22Rv1 (cell line): Measurements from ENCODE around the gene TPCN2.

Experiments
- H3K27ac ChIP-seq: fragments of 450-650 bp; 2 replicates; pipeline ENCODE4 v1.5.1; 2017
- ZFX ChIP-seq: fragments of 450-650 bp; IDR thresholded peaks from 2 replicates; pipeline ENCODE4 v1.6.1; 2017; ENCODE audit warnings: antibody characterized with exemption, borderline replicate concordance
- TF ChIP-seq, protein P1 (sequence below): fragments of 450-650 bp; IDR thresholded peaks from 2 replicates; pipeline ENCODE4 v1.5.1; 2017; ENCODE audit warnings: mild to moderate bottlenecking

The TPCN2 gene

DNA sequence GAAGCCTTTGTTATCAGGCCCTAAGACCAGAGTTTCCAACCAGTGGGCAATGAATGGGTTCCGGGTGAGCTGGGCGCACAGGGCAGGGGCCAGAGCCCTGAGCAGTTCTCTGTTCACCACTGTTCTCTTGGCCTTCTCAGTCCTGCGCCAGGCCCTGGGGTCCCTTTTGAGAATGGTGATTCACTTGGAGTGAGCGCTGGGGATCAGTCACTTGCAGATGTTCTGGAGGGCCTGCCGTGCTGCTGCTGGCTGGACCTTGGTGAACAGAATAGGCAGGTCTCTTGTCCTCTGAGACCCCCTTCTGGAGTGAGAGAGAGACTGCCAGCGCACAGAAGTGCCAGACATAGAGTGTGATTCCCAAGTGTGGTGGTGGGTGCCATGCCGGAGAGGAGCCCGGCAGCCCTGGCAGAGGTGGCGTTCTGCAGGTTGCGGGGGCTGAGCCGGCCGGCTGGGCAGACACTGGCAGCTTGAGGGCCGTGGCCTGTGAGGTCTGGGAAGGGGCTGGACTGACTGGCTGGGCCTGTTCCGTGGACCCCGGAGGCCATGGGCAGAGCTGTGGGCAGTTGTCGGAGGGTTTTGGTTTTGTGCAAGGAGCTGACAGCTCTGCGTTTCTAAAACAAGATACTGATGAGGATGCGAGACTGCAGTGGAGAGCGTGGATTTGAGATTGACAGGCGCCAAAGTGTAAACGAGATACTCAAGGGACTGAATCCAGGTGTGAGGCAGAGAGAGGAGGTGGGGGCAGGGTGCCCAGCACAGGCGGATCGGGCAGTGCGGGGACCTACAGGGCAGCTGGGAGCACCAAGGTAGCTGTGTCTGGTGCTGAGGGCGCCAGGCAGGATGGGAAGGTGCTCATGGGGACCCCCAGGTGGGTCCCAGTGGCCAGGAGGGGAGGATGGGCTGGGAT lies 12.3 kb downstream of the TPCN2 start:
- TF ChIP-seq, protein P1, sequence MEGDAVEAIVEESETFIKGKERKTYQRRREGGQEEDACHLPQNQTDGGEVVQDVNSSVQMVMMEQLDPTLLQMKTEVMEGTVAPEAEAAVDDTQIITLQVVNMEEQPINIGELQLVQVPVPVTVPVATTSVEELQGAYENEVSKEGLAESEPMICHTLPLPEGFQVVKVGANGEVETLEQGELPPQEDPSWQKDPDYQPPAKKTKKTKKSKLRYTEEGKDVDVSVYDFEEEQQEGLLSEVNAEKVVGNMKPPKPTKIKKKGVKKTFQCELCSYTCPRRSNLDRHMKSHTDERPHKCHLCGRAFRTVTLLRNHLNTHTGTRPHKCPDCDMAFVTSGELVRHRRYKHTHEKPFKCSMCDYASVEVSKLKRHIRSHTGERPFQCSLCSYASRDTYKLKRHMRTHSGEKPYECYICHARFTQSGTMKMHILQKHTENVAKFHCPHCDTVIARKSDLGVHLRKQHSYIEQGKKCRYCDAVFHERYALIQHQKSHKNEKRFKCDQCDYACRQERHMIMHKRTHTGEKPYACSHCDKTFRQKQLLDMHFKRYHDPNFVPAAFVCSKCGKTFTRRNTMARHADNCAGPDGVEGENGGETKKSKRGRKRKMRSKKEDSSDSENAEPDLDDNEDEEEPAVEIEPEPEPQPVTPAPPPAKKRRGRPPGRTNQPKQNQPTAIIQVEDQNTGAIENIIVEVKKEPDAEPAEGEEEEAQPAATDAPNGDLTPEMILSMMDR, result no peak
- no peak for TF ChIP-seq ZFX
- H3K27ac ChIP-seq, result no peak overlapping the region

DNA sequence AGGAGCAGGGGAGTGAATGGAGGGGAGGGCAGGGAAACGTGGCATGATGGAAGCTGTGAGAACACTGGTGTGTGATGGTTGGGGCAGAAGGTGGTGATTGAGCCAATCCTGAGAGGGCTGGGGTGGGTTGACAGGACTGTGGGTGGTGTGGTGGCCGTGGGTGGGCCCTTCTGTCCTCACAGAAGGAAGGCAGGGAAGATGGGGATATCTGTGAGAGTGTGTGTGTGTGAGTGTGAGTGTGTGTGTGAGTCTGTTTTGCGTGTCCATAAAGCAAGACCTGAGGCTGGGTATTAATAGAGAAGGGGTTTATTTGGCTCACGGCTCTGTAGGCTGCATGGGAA lies 13.0 kb downstream of the TPCN2 start:
- TF ChIP-seq, protein P1, result no peak
- TF ChIP-seq ZFX, result no peak
- H3K27ac ChIP-seq, result no peak overlapping the region

DNA sequence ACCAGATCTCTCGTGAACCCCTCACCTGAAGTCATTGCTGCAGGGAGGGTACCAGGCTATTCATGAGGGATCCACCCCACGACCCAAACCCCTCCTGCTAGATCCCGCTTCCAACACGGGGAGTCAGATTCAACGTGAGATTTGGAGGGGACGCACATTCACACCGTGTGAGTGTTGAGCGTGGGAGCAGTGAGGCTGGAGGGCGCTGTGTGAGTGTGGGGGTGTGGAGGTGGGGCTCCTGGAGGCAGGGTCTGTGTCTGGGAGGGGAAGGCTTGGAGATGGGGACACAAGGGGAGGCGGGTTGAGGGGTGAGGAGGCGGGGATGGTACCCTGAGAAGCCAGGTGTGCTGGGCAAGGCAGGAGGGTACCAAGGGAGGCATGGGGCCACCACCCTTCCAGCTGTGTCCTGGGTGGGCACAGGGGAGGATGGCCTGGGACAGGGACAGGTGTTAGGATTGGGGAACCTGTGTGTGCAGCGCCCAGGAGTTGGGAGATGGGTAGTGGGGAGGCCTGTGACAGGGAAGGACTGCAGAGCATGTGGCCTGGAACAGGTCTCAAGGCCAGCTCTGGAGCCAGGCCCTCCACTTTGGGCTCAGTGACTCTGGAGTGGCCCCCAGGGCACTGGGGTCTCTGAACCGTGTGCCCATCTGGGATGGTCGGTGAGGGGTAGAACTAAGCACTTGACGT lies 13.6 kb downstream of the TPCN2 start:
- no peak for TF ChIP-seq ZFX
- TF ChIP-seq, protein P1, result no peak
- no peak overlapping the region for H3K27ac ChIP-seq

DNA sequence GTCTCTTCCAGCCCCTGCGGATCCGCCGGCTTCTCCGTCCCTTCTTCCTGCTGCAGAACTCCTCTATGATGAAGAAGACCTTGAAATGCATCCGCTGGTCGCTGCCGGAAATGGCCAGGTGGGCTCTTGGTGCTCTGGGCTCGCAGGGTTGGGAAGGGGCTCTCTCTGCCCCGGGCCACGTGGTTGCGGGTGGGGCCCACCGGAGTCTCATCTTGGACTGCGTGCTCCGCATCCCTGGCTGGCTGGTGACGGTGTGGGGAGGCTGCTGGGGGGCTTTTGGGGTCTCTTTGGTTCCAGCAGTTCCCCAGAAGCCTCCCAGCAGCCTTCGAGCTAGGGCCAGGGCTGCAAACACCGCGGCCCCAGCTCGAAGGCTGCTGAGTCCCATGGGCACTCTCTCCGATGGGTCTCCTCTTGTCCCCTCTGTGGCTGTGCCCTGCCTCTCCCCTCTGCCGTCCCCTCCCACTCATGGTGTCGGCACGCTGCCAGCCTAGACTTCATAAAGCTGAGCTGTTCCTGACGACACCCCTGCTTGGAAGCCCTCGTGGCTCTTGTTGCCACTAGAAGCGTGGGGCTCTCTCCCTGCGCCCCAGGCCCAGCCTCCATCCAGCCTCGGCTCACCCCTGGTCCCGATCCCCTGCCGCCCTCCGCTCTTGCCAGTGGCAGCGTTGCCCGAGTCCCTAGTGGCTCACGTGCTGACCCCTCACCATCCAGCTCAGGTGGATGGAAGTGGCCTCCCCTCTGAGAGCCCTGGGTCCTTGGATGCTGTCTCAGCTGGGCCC lies 14.3 kb downstream of the TPCN2 start:
- no peak for TF ChIP-seq ZFX
- TF ChIP-seq, protein P1, result no peak
- H3K27ac ChIP-seq, result no peak overlapping the region

DNA sequence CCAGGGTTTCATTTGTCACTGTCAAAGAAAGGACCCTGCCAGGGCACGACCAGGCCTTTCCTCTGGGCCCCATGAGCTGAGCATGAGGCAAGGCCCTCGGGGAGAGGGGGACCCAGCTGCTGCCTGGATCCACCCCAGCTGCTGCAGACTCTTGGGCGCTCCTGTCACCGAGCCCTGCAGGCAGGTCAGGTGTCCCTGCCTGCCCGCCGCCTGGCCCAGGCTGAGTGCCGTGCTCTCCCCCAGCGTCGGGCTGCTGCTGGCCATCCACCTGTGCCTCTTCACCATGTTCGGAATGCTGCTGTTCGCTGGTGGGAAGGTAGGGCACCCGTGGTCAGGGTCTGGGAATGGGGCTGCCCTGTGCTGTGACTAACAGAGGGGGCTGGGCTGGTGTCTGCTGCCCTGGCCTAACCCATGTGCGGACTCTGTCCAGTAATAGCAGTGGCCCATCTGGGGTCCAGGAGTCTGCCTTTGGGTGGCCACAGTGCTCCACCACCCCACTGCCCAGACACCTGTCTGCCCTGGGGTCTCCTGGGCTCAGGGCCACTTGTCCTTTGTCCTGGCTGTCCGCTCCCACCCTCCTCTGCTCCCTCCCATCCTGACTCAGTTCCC lies 15.0 kb downstream of the TPCN2 start:
- TF ChIP-seq ZFX, result no peak
- TF ChIP-seq, protein P1, result no peak
- no peak overlapping the region for H3K27ac ChIP-seq

DNA sequence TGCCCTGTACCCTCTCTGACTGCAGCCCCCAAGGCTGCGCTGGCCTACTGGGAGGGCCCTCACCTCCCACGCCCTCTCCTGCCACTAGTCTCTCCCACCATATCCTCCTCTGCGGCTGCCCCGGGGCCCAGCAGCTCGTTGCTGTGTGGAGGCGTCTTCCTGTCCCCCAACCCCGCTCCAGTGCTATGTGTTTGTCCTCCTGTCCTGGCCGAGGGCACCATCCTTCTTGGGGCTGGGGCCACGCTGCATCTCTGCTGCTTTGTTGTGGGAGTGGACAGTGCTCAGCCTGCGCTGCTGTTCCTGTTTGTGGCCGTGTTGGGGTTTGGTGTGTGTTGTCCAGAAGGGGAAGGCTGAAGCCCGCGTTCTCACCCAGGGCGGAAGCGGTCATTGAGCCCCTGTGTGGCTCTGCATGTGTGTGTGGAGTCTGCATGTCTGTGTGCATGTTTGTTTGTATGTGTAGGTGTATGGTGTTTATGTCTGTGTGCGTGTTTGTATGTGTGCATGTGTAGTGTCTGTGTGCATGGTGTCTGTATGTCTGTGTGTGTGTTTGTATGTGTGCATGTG lies 15.7 kb downstream of the TPCN2 start:
- no peak overlapping the region for H3K27ac ChIP-seq
- TF ChIP-seq, protein P1, result no peak
- no peak for TF ChIP-seq ZFX
